Myocyte (in vitro differentiated cells): Measurements from ENCODE around the gene FCER1G. TPM values are rescaled to one million over a fixed set of nuclear protein-coding genes. Genes with fewer than 3 reads are reported as not detected.
"Not testable (repeated sequence)": the region's sequence is repeated elsewhere in the genome, so short reads cannot be mapped to it uniquely, and the experiment has no call there.

Source experiments
- DNase-seq: peaks from one replicate; pipeline ENCODE4 v3.0.0-alpha.2; 2012; ENCODE audit warnings: low read depth
- total RNA-seq: library from RNA; depleted of rRNA; stranded (reverse); fragments of >200 nt; gene quantifications from 2 replicates; pipeline ENCODE4 v1.2.3, GENCODE V29; 2014

FCER1G gene
- total RNA-seq, 1 donor from 2014 or later, result not detected

DNA sequence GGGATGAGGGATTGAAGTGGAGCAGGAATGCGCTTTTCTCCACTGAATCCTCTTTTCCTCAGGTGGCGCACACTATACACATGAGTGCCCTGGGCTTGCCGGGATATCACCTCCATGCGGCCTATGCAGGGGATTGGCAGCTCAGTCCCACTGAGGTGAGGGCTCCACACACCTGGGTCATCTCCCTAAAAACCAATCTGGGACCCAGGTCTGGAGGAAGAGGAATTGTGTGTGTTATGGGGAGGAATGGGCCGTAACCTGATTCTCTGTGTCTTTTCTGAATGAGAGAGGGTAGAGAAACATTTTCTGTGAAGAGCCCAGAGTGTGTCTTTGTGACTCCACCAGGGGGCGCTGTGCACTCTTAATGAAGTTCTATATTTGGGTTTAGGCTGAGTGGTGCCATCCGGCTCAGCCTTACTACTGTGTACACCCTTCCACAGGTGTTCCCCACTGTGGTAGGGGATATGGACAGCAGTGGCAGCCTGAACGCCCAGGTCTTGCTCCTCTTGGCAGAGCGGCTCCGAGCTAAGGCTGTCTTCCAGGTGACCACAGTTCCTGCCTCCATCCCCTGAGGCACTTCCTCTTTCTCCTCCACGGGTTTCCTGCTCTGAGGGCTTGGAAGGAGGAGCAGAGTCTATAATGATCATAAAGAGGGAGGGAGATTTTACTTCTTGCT lies 12.2 kb downstream of the FCER1G start:
- peak; percentile 83 for DNase-seq

DNA sequence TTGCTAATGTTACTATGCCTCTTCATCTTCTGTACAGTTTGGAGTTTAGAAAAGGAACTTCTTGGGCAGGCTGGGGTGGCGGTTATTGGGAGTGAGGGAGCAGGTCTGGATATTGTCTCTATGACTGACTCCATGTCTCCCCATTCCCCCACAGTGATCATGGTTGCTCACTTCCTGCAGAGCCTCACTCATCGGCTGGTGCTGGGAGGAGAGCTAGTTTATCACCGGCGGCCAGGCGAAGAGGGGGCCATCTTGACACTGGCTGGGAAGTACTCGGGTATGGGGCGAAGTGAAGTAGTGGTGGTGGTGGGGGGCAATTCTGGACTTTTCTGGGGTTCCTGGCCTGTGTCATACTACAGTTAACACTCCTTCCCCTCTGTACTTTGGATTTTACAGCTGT lies 12.9 kb downstream of the FCER1G start:
- DNase-seq, result no peak

DNA sequence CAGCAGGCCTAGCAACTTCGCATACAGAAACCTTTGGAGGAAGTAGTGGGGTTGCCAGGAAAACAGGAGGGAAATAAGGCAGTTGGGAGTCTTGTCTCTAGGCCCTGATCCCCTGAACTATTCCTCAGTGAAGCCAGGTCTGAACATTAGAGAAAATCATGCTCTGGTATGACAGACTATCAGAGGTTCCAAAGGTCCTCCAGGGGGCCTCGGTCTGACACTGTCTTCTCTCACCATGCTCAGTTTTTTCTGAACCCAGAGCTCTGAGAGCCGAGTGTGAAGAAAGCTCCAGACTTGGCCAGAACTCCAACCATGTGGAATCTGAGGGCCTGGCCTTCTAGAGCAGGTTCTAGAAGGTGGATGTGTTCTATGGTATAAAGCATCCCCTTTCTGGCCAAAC lies 14.8 kb downstream of the FCER1G start:
- DNase-seq, result peak; percentile 22

DNA sequence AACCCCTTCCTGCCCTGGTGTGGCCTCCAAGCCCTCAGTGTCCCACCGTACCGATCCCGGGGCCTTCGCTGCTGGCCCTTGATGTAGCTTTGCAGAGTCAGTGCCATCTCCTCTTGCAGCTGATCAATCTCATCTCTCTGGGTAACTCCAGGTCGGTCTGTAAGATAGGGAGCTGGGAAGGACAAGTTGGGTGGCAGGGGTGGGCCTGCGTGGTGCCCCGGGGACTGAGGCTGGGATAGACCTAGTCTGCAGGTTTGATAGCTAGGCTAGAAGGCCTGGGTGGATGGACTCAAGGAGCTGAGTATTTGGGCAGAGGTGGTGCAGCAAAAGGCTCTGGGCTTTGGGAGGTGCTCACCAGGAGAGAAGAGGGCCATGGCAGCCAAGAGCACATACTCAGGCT lies 15.7 kb downstream of the FCER1G start:
- DNase-seq, result no peak

DNA sequence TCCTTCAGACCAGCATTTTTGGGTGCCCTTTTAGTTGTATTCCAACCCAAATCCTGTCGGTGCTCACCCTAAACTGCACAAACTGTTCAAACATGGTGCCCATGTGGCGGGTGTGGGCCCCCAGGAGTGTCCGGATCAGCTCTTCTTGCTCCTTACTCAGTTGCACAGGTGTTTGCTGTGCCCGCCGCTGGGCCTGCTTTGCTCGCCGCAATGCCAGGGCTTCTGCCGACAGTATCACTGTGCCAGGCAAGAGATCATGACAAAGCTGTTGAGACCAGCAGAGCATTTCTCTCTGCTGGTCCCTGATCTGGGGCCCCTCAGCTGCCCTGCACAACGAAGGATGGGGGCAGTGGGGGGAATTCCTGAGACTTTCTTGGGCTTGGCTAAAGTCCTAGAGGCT lies 18.0 kb downstream of the FCER1G start:
- no peak for DNase-seq

DNA sequence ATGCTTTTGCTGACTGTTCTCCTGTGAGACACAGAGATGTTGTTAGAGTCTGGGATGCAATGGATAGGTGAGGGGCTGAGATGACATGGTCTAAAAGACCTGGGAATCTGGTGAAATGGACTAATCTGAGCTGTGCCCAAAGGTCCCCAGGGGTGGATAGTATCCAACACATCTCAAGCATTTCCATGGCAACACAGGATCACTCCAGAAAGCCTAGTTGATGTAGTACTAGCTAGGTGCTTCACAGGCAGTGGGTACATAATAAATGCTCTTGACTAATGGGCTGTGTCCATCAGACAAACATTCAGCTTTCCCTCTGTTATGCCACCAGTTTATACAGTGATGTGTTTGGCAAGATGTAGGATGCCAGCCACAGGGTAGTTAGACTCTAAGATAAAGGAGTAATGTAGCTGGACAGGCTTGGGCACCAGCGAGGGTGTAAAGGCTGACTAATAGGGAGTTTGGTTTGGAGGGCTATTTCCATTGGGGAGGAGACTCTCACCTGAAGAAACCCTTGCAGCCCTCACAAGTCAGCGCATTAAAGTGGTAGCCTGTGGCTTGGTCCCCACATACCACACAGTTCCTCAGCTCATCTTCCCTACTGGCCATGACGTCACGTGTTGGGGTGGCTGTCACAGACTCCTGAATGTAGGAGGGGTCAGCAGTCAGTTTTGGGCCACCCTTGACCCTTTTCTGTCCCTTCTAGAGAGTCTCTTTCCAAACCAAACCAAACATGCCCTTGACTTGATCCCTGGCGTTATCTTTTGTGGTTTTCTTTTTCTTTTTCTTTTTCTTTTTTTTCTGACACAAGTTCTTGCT lies 21.1 kb downstream of the FCER1G start:
- no peak for DNase-seq

DNA sequence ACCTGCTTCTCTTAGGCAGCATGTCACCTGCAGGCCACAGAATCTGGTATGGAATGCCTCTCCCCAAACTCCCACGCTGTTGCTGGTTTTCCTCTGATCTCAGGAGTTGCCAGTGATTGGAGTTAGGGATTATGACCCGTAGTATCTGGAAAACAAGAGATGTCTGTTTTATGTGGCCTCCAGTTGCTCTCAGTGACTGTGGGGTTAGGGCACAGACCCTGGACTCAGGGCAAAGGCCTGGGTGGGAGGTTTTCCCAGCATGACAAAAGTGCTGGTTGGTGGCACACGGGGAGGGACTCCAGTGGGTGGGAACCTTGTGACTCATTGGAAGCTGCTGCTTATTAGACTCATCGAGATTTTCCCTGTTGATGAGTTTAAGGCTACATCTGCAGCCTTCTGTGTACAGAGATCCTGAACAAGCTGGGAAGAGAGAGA lies 23.0 kb downstream of the FCER1G start, which contains the start of gene NR1I3:
NR1I3 (minus strand) TSS at position 165 of the 435 bp plus-strand sequence. CDS start 1,638 bp downstream, outside the sequence.
- no peak for DNase-seq

DNA sequence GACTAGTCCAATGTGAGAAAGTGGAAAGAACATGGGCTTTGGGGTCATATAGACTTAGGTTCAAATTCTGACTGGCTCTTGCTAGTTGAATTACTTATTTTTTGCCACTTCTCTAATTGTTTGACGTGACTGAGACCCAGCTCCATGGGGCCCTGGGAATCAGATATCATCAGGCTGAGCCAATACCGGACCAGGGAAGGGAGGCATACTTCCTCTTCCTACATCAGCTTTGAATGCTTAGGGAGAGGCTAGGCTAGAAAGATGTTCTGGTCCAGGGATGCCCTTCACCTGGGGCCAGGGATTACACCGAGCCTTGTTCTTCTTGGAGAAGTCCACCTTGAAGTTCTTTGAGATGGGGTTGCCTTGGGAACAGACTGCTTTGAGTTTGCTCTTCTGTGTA lies 26.6 kb downstream of the FCER1G start:
- no peak for DNase-seq

DNA sequence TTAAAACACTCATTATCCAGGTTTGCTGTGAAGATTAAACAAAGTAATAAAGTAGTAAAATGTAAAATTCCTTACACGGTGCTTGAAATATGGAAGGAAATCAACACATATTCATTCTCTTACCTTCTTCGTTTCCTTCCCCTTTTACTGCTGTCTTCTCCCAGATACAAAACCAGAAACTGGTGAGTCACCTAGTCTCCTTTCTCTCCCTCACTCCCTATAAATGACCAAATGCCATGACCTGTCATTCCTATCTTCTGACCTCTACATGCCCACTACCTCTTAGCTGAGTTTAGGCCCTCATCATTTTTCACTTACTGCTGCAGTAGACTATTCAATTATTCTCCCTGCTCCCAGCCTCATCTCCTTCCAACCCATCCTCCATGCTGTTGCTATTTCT lies 27.2 kb downstream of the FCER1G start:
- no peak for DNase-seq

DNA sequence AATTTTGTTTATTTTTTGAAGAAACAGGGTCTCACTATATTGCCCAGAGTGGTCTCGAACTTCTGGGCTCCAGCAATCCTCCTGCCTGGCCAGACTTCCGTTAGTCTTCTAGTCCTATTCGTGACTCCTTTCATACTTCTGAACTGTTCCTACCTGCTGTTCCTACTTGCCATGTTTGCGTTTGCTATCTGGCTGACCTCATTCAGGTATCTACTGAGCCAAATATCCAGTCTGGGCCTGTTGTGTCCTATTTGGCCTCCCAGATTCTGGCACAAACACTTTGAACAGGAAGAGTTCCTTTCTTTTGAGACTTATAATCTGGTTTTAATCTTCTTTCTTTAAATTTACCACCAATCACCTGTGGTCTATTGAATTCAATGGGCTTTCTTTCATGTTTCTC lies 29.8 kb downstream of the FCER1G start:
- no peak for DNase-seq

DNA sequence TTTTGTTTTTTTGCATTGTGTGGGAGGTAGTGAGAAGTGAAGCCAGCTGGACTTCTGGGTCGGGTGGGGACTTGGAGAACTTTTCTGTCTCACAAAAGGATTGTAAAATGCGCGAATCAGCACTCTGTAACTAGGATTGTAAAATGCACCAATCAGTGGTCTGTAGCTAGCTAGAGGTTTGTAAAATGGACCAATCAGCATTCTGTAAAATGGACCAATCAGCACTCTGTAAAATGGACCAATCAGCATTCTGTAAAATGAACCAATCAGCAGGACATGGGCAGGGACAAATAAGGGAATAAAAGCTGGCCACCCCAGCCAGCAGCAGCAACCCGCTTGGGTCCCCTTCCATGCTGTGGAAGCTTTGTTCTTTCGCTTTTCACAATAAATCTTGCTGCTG lies 35.0 kb downstream of the FCER1G start:
- not testable (repeated sequence) for DNase-seq

DNA sequence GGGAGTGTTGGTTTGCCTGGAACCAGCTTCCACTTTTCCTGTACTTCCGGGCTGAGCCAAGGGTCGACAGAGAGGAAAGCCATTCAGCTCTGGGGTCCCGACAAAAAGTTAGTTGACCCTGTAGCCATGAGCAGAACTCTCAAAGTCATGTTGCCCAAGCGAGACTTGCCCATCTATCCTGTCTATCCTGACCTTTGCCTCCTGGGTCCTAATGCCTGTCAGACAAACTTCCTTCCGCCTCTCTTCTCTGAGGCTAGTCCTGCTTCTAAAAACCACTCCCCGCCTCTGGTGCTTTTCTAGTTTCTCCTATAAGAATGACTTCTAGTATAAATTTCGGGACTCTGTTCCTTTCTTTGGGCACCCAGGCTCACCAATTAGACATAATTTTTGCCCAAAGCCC lies 35.7 kb downstream of the FCER1G start:
- no peak for DNase-seq

DNA sequence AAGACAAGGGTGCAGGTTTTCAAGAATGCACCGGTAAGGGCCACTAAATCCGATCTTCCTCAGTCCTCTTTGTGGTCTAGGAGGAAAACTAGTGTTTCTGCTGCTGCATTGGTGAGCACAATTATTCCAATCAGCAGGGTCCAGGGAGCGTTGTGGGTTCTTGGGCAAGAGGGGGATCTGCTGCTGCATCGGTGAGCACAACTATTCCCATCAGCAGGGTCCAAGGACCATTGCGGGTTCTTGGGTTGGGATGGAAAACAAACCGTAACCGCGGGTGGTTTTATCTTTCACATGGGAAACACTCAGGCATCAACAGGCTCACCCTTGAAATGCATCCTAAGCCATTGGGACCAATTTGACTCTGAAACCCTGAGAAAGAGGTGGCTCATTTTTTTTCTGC lies 36.5 kb downstream of the FCER1G start:
- no peak for DNase-seq

DNA sequence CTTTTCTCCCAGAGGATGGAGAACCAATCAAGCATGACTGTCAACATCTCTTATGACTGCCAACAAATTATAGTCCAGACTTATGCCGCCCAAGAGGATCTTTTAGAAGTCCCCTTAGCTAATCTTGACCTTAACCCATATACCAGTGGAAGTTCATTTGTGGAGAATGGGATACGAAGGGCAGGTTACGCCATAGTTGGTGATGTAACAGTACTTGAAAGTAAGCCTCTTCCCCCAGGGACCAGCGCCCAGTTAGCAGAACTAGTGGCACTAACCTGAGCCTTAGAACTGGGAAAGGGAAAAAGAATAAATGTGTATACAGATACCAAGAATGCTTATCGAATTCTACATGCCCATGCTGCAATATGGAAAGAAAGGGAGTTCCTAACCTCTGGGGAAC lies 40.2 kb downstream of the FCER1G start:
- DNase-seq, result not testable (repeated sequence)

DNA sequence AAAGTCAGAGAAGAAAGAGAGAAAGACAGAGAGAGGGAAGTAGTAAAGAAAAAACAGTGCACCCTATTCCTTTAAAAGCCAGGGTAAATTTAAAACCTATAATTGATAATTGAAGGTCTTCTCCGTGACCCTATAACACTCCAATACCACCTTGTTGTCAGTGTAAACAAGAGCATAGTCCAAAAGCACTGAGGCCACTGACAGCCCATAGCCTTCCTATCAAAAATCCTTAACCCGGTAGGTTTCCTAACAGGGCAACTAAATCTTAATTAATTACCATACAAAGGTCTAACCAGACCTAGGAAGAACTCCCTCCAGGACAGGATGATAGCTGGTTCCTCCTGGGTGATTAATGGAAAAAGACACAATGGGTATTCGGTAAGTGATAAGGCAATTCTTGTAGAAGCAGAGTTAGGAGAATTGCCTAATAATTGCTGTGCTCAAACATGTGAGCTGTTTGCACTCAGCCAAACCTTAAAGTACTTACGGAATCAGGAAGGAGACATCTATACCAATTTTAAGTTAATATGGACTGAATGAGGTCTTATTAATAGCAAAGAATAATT lies 40.9 kb downstream of the FCER1G start:
- DNase-seq, result not testable (repeated sequence)

DNA sequence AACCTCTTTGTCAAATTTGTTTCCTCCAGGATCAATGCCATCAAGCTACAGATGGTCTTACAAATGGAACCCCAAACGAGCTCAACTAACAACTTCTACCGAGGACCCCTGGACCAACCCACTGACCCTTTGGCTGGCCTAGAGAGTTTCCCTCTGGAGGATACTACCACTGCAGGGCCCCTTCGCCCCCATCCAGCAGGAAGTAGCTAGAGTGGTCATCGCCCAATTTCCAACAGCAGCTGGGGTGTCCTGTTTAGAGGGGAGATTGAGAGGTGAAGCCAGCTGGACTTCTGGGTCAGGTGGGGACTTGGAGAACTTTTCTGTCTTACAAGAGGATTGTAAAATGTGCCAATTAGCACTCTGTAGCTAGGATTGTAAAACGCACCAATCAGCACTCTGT lies 42.0 kb downstream of the FCER1G start:
- DNase-seq, result not testable (repeated sequence)

DNA sequence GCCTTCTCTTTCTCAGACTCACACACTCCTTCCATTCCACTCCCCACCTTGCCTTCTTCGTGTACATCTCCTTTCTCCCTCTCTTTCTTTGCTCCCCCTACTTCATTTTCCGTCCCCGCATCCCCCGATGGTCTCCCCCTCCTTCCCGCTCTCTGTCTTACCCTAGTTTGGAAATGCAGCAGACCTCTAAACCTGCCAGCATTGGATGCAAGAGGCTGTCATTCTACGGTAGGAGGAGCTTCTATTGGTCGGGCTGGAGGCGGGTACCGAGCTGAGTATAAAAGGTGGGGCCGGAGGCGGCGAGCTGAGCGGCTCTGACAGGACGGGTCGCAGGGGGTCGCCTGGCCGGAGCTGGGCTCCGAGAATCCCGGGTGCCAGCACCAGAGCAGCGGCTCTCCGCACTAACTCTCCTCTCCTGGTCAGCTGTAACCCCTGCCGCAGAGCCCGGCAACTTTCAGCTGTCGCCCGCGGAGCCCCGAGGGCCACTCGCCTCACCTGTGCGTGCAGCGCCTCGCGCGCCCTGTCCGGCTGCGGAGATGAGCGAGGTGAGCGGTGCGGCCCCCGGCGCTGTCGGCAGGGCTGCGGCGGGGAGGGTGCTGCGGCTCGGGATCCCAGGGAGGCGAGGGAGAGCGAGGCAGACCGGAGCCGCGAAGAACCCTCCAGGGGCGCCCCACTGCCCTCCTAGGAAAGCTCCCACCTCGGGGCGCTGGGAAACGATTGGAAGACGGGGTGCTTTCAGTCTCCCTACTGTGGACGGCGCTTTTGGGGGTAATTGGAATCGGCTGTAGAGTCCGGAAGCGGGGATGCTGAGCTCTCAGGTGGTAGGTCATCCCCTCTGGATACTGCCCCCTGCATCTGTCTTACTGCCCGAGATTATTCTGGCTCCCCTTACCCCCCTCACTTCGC lies 43.6 kb downstream of the FCER1G start, which contains the start of gene PCP4L1:
PCP4L1 (plus strand) TSS at position 307 of the 906 bp plus-strand sequence; CDS start at position 537, 230 bp downstream.
- peak; percentile 46 for DNase-seq

DNA sequence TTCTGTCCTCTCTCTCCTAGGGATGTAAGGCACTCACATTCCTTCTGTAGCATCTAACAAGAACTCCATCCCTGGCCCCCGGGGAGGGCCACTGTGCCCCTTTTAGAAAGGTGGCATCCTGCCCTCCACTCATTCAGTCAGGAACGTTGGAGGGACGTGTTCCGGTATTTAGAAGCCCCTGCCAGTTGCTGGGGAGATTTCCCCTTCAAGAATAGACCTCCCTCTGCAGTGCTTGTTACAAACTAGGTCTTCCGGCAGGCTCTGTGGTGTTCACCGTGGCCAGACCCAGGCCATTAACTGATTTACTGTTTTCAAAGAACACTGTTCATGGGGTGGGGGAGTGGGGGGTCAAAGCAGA lies 44.2 kb downstream of the FCER1G start:
- no peak for DNase-seq

DNA sequence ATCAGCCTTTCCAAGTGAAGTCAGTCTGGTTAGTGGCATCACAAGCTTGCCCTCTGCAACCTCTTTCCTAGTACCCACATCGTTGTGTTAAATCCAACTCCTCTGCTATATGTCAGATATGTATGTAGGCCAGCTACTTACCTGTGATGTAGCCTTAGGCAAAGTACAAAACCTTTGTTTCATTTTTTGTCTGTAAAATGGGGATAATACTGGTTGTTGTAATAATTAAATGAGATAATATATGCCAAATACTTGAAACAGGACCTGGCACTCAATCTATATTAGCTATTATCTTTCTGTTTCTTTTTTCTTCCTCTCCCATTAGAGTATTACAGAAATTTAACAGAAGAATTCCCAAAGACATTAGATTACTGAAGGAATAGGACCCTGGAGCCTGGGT lies 44.7 kb downstream of the FCER1G start:
- no peak for DNase-seq

DNA sequence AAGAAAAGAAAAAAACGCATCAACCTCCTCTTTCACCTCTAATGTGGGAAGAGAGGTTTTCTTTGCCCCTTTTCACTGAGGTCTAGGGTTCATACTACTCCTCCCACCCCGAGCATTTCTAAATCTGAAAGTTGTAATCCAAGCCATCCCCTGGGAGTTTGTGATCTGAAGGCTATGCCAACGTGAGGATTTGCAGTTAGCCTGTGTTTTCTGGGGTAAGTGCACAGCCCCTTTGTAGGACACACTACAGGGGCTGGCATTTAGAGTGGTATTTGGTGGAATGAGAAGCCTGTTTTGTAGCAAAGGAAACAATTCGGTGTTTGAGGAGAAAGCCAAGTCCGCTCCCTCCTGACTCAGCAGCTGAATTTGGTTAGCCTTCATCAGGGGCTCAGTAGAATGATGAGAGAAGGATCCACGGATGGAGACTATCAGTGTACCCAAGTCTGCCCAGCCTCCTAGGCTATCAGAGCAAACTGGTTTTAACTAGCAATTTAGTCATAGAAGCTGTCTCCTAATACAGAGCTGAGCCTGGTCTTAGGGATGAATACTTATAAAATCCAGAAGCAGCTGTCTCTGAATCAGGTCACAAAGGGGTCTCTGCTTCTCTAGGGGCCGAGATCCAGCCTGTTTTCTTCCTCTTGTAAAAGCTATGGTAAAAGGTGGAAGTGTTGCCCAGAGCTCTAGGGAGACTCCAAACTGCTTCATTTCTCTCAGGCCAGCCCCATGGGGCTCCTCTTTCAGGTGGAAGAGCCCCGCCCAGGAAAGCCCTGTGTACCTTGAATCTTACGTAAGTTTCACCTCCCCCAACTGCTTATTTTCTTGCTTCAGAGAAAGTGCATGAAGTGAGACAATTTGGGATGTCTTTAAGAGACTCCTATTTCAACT lies 45.5 kb downstream of the FCER1G start:
- DNase-seq, result peak; percentile 44
